GM18909 (cell line): Measurements from ENCODE around the gene FOXP1.

ENCODE experiments used
- ATAC-seq: cut with Tn5 transposase; IDR thresholded peaks from one replicate; pipeline ENCODE4 v1.9.1; 2021; ENCODE audit warnings: mild to moderate bottlenecking; ENCODE audit not compliant: unreplicated experiment, poor library complexity

Gene FOXP1

DNA sequence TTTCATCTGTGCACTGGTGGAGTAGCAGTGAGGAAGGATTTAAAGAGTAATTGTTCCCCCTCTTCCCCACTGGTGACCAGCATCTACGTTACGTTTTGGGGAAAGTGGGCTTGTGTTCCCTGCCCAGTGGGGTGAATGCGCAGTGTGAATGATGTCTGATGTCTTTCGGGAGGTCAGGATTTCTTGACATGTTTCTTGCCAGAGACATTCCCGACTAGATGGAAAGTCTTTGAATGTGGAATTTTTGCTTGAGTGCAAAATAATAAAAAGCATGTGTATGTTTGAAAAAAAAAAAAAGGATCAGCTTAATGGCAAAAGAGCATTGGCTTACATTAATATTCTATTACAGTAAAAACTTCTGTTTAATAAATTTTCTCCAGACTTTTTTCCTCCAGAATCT lies 632.2 kb downstream of the FOXP1 start:
- ATAC-seq, result no peak

DNA sequence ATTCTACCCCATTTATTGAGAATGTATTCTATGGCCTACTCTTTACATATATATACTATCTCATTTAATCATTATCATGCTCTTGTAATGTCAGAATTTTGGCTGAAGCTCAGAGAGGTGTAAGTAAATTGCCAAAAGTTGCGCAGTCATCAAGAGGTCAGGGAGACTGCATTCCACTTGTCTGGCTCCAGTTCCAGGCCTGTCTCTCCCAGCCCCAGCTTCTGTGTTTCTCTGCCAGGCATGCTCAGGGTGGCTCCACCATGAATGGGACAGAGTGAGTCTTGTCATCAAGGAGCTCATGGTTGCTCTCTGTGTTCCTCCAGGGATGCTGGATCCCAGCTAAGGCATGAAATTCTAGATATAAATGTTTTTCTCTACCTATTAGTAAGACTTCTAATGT lies 635.9 kb downstream of the FOXP1 start:
- ATAC-seq, result no peak

DNA sequence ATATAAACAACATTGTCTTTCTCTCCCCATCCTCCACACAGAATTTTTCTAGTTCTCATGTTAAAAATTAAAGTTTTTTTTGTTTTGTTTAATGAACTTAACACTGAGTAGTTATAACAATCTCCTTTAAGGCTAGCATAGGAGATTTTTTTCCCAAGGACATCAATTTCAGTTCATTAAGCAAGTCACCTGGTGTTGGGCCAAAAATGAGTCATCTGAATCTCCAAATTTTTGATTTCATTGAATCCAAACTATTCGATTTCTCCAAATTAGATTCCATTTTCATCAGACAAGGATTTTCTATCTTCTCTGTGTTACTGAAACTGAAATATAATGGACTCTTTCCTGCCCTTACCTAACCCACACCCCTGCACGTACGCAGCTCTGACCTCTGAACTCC lies 639.6 kb downstream of the FOXP1 start:
- ATAC-seq, result no peak

DNA sequence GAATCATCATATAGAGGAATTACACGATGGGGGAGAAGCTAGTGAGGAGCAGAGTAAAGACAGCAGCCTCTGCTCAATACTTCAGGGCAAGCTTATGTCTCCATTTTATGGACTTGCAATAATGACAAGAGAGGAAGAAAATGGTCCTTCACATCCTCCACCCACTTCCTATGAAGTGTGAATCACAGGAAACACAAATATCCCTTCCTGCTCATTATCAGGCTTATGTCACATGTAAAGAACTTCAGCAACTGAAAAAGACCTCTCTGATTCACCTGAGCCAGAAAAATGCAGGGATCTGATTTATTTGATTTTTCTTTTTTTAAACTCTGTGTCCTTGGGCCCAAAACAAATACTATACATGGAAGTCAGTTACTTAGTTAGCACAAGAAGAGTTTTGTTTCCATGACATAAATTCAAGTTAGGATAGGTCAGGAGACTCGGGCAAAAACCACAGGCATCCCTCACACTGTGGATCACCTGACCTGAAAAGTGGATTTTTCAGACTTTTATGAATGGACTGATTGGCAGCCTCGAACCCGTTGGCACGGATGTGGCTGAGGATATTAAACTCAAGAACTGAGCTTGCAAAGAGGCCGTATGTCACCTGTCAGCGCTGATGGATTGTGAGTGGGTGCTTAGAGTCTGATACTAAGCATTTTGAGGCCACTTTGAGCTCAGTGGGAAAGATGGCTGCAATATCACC lies 650.3 kb downstream of the FOXP1 start:
- no peak for ATAC-seq

DNA sequence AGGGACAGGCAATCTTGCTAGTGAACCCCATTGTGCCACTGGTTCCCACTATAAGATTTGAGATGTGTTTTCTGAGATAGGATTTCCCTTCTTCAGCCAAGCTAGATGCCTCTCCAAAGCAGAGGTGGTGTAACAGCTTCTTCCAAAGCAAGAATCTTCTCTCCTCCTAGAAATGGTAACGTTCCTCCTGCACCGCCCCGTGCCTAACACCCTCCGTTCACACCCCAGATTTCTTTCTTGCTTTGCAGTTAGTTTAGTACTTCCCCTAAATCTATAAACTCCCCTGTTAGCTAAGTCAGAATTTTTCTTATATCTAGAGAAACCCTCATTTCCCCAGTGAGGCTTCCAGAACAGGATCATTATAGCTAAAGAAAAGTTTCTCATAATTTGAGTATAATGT lies 653.5 kb downstream of the FOXP1 start:
- no peak for ATAC-seq

DNA sequence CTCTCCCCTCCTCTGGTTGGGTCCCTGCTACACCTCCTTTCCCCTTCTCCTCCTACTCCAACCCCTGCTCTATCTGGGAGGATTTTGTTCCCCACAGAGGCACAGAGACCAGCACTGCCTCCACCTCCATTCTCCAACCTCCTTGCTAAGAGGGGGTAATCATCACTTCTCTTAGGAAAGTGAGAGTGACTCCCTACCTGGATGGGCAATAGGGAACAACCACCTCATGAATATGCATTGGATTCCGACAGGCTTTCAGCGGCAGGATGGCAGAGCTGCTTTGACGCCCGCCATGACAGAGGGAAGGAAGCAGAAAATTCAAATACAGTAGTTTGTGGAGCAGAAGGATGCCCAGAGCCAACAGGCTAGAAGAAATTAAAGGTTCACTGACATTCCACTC lies 656.3 kb downstream of the FOXP1 start:
- ATAC-seq, result no peak

DNA sequence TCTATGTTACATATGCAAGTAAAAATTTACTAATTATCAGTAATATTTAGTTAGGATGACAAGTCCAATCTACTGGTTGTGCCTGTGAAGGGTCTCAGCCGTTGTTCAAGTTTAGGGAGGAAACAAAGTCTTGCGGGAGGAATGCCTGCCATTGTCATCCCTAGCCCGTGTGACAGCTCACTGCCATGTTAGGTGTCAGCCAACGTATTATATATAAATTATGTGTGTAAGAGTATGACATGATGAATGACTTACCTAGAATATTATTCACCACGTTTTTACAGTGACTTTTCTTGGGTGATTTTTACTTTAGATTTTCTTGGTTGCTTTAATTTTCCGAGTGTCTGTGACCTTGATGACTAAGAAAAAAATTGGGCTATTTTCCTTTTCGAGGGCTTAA lies 656.7 kb downstream of the FOXP1 start:
- no peak for ATAC-seq

DNA sequence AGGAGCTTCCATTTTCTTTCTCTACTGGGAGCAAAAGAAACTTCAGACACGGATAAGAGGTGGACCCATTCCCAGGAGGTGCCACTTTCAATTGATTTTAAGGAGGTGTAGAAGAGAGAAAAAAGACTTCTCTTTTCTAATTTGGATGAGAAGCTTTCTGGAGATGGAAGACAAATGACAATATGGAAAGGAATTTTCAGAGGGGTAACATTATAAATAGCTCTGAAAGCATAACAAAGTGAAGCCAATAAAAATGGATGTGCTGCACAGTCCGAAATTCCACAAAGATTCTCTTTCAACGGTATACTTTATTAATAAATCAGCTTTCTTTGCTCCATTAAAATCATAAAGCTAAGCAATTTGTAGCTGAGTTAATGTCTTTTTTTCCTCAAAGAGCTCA lies 663.9 kb downstream of the FOXP1 start:
- ATAC-seq, result no peak

DNA sequence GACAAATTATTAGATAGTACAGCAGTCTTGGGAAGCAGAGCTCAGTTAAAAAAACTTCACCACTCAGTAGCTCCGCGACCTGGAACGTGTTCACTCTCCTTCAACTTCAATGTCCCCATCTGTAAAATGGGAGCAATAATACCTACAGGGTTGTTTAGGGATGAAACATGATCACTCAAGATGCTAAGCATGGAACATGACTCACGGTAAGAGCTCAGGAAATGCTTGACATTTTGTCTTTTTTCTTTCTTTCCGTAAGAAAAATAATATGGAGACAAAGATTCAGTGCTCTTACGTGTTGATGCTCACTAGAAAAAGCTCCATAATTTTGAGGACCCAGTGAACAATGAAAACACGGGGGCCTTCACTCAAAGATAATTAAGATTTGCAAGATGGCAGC lies 664.4 kb downstream of the FOXP1 start:
- ATAC-seq, result no peak

DNA sequence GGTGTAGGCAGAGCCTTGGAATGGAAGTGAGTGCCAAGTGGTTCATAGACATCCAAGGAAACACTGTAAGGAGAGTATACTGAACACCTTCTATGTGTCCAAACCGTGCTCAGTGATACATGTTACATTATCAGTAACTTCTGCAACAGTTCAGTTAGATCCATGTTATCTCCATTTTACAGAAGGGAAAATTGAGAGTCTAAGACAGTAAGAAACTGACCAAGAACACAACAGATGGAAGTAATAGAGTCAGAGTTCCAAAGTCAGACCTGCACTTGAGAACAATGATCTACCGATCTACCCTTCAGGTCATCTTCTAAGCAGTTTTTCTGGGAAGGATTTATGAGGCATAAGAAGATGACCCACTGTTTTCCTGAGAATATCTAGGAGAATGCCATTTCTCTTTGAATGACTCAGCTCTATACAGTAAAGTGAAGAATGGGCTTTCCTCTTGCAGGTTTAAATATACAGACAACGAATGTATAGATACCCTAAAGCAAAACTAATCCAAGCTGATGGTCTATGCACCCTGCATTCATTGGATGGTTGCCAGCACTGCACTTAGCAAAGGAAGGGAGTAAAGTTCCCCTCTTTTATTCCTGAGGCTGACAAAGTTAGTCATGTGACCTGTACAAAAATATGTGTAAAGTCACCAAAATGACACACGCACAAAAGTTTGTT lies 667.0 kb downstream of the FOXP1 start:
- ATAC-seq, result no peak

DNA sequence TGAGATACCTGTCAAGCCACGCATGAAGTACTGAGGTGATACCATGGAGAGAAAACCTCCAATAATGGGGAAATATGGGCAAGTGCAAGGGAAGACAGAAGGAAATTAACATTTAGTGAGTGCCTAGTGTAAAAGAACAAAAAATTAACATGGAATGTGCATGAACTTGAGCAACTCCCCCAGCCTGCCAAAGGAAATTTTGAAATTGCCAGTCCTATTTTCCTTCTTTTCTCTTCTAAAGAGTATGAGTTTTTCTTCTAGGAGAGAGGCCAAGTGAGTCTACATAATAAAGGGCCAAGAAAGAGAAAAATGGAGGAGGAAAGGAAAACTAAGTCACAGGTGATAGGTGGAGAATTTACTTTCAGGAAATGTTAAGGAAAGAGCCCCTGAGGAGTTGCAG lies 668.7 kb downstream of the FOXP1 start:
- ATAC-seq, result no peak

DNA sequence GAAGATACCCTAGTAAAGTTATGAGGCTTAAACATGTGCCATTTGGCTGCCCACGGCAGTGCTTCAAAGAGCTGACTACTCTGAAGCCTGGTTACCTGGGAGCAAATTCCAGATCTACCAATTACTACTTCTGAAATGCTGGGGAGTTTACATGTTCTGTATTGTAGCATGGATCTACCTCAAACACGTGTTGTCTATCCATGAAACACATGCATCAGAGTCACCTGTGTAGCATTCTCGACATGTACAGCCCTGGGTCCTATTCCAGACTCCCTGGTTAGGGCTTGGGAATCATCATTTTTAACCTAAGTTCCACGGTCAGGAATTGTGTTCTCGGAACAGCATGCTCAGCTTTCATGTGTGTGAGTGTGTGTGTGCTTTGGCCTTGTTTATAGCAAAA lies 671.8 kb downstream of the FOXP1 start:
- no peak for ATAC-seq

DNA sequence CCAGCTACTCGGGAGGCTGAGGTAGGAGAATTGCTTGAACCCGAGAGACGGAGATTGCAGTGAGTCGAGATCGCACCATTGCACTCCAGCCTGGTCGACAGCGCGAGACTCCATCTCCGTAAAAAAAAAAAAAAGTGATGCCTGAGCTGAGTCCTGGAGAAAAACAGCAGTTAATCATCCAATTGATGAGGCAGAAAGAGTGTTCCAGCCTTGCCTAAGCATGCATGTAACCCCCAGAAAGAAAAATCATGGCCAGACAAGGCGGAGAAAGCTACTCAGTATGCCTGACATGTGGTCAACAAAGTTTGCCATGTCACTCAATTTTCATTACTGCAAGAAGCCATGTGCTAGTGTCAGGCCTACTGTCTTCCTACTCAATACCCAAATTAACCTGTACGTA lies 678.0 kb downstream of the FOXP1 start:
- ATAC-seq, result no peak
